ENCODE results near the gene CD200.

CD200 gene, protein sequence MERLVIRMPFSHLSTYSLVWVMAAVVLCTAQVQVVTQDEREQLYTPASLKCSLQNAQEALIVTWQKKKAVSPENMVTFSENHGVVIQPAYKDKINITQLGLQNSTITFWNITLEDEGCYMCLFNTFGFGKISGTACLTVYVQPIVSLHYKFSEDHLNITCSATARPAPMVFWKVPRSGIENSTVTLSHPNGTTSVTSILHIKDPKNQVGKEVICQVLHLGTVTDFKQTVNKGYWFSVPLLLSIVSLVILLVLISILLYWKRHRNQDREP

DNA sequence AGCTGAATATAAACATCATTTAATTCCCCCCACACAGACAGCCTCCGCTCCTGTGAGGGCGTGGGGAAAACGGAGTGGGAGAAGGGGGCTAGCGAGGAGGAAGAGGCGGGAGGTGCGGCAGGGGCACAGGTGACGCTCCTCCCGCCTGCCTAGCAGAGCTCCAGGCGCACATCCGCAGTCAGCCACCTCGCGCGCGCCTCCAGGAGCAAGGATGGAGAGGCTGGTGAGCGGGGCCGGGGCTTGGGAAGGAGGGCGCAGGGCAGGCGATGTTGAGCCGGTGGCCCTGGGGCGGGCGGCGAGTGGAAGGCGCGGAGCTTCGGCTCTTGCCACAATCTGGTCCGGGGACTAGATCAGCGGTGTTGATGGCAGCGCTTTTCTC is at the start of gene CD200:
TSS of gene CD200 (plus strand) at position 155 of the 379 bp plus-strand sequence. CDS start at position 212, 57 bp downstream.
- DNase-seq (ENCODE audit: low read depth in 3 of 3), result peak; percentile 28 to 53 (median 51)

DNA sequence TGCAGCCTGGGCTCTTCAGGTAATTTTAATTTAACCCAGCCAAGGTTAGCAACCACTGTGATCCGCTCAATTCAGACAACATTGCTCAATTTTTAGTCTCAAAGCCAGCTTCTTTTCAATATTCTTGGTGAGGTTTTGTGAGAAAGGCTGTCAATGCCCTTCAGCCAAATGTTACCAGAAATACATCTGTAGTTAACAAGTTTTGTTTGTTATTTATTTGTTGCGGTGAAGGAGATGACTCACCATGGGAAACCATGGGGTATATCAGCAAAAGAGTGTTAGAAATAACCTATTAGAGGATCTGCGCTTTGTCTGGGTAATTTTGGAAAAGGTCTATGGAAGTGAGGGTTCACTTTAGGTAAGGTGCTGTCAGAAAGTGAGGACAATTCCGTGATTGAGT is 43.9 kb upstream of the CD200 start:
- no peak for DNase-seq (ENCODE audit: low read depth in 3 of 3)

DNA sequence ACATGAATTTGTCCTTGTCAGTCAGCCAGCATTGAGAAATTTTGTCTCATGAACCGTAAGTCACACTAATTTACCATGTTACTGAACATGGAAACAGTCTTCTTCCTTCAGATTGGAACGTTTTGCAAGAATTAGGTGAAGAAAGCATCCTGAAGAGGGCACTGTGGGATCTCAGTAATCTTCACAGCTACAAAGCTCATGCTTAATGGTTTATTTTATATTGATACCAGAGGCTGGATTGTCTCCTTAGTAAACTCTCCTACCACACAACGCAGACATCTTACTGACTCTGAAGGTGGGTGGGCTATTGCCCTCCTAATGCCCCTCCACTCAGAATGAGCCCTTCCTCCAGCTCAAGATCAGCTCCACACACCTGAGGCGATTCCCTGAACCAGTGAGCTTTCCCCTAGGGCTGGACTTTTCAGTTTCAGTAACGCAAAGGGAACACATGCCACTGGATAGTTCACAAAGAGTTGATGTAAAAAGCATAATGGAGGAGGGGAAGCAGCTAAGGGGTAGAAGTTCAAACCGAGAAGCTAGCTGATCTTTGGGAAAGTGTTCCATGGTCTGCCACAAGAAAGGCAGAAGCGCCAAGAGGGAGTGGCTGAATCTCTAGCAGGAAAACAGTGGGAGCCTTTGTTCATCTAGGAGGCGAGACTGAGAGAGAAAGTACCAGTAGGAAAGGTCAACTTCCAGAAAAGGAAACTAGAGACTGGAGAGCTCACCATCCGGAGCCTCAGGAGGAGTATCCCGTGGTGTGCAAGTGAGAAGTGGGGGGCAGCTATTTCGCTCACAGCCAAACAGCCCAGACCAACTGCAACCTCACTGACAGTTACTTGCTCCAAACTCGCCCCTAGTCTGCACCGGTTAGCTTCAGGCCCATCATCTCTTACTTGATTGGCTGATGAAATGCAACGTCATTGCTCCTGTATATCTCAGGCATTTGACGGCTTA is 39.3 kb upstream of the CD200 start, which contains the start of gene SLC9C1:
TSS of gene SLC9C1 (minus strand) at position 849 of the 954 bp plus-strand sequence. CDS start 7,425 bp downstream, outside the sequence.
- DNase-seq (ENCODE audit: low read depth in 3 of 3), result peak in 1 of 3 experiments; percentile 10

DNA sequence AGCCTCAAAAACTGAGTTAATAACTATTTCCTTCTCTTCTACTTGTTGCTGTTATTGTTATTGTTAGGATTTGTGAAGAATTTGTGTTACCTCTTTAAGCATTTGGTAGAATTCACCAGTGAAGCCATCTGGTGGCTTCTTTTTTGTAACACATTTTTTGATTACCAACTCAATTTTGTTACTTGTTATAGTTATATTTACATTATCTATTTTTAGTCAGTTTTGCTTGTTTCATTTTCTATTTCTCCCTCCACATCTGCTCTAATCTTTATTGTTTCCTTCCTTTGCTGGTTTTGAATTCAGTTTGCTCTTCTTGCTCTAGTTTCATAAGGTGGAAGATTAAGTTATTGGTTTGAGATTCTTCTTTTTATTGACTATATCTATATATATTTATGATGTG is 35.2 kb upstream of the CD200 start:
- no peak for DNase-seq (ENCODE audit: low read depth in 3 of 3)

DNA sequence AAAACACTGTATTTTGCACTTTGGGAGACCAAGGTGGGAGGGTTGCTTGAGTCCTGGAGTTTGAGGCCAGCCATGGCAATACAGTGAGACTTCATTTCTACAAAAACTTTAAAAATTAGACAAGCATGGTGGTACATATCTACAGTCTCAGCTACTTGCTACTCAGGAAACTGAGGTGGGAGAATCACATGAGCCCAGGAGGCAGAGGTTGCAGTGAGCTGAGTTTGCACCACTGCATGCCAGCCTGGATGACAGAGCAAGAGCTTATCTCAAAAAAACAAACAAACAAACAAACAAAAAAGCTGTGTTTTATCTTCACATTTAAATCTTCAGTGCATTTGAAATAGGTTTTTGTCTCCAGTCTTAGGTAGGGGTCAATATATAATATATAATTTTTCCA is 34.2 kb upstream of the CD200 start:
- DNase-seq (ENCODE audit: low read depth in 3 of 3), result no peak

DNA sequence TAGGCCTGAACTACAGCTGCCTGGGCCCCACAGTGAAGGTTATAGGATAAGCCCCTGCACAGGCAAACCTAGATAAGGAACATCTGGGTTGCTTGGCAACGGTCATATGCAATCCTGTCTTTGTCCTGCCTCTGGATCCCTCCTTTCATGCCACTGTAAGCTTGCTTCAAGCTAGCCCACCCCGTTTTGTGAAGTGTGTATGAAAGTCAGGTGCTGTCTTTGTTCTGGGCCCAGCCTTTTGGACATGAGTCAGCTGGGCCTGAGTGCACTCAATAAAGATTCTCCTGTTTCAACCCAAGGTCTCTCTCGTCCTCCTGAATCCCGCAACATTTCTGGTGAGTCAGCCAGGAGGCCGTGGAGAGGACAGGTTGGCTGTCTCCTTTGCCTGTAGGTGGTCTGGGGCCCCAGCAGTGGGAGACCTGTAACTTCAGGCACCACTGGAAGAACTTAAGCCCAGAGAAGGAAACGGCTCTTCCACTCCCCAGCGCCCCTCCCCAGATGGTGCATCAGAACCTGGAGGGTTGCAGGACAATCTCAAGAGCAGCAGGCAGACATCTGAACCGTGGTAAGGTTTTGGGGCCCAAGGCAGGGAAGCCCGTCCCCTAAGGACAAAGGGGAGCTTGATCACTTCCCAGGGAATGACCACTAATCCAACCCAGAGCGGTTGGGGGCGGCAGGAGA is 30.7 kb upstream of the CD200 start:
- no peak for DNase-seq (ENCODE audit: low read depth in 3 of 3)

DNA sequence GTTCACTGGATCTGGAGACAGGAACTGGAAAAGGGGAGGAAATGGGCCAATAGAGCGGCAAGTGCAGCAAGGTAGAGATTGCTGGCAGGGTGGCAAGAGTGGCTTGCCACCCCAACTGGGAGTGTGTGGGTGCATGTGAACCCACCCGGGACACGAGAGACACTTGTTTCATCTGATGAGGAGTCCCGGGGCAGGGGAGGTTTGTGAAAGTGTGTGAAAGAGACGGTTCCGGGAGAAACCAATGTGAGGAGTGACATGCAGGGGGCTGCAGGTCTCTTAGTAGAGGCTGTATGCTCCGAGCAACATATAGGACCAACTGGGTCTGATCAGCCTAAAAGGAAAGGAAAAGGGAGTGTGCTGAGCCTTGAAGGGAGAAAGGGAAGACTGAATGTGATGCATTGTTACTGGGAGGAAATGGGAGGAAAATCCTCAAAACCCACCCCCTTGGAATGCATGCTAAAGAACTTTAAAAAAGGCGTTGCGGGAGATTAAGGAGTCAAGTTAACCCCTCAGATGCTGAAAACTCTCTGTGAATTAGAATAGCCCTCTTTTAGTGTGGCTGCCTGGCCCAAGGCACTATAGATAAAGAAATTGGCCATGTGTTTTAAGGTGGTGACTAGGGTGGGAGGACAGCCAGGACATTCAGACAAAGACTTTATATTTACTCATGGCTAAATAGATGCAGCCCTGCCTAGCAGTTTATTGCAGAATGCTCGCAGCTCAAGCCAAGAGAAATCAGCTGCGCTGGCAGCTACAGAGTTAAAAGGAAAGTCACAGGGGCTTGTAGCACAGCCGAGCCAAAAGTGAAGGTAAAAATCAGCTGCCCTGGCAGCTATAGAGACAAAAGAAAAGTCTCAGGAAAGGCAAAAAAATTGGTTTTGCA is 29.8 kb upstream of the CD200 start:
- no peak for DNase-seq (ENCODE audit: low read depth in 3 of 3)

DNA sequence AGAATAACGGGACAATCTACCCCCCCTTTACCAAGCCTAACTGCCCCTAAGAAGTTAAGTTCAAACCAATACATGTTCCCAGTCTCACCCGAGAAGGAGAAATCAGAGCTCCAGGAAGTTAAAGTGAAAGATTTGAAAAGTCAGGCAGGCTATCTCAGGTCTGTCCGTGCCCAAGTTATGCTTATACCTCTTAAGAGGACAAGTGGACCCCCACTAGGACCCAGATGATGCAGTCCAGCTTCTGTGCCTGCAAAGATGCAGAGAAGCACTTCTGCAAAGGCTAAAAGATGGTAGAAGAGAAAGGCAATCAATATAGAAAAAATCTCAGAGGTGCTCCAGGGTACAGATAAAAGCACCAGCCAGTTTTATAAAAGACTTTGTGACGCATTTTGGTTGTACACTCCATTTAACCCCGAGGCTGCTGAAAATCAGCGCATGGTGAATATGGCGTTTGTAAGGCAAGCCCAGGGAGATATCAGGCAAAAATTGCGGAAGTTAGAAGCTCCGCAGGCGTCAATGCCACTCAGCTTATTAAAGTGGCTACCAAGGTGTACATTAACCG is 29.1 kb upstream of the CD200 start:
- no peak for DNase-seq (ENCODE audit: low read depth in 3 of 3)

DNA sequence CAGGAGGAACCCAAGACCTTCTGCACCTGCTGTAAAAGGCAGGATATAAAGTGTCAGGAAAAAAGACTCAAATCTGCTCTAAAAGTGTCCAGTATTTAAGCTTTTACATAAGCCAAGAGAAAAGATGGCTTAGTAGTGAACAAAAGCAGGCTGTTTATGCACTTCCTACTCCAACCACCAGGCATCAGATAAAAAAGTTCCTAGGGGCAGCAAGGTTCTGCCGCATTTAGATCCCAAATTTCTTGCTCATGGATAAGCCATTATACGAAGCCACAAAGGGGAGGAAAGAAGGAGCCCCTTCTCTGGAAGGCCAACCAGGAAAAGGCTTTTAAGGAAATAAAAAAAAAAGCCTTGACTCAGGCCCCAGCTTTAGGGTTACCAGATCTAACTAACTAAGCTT is 28.3 kb upstream of the CD200 start:
- no peak for DNase-seq (ENCODE audit: low read depth in 3 of 3)

DNA sequence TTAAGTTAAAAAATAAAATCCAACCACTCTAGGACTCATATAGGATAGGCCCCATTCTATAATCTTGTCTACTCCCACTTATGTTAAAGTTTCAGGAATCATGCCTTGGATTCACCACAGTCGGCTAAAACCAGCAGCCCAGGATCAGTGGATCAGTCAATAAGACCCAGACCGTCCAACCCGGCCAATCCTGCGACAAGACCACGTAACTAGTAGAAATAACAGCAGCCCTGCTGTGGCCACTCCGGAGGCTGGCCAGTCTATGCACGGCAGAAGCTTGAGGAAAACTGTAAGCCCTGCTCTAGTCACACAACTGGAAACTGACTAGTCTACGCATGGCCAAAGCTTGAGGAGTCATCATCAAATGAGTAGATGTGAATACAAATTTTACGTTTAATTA is 26.1 kb upstream of the CD200 start:
- no peak for DNase-seq (ENCODE audit: low read depth in 3 of 3)

DNA sequence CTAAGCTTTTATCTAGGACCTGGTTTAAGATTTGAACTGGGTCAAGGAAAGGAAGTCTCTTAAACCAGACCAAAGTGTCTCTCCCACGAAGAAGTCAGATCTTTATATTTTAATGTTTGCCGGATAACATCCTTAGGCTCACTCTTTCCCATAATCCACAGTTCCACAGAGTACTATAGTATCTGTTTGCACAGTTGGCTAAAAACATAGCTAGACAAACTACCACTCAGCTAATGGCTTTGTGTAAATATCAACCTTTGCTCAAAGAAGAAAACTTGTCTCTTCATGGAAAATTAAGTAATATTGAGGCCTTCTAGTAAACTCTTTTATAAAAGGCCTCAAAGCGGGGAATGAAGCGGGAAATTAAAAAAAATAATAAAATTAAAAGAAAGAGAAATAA is 25.4 kb upstream of the CD200 start:
- DNase-seq (ENCODE audit: low read depth in 3 of 3), result no peak

DNA sequence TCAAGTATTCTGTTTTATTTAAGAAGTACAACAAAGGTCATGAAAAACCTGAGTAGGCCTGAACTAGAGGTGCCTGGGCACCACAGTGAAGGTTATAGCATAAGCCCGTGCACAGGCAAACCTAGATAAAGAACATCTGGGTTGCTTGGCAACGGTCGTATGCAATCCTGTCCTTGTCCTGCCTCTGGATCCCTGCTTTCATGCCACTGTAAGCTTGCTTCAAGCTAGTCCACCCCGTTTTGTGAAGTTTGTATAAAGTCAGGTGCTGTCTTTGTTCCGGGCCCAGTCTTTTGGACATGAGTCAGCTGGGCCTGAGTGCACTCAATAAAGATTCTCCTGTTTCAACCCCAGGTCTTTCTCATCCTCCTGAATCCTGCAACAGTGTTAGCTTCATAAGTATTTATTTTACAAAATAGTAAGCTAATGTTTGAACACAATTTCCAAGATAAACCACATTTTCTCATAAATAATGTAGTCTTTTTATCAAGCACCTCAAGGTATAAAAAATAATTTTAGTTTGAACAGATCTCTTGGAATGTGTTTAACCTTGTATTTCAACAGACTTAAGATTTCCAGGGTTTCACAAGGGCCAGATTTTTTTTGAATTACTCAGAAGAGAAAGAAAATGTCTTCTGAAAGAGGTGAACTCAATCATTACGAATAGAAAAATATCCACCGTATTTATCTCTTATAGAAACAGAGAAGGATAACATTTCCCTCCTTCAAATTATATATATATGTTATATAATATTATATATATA is 24.6 kb upstream of the CD200 start:
- no peak for DNase-seq (ENCODE audit: low read depth in 3 of 3)

DNA sequence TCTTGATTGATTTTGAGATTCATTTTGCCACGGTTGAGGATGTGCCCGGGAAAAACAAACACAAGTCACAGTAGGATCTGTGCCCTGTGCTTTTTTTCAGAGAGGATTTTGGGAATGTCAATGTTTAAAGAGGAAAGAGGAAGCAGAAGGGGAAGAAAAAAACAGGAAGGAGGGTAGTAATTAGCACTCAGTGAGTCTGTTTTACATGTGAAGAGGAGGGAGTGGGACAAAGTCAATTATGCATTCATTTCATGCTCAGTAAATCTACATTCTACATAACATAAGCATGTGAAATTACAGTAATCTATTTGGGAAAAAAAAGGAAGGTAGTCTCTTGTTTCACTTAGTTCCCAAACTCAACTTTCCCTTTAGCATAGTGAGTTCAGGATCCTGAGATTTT is 18.3 kb upstream of the CD200 start:
- no peak for DNase-seq (ENCODE audit: low read depth in 3 of 3)

DNA sequence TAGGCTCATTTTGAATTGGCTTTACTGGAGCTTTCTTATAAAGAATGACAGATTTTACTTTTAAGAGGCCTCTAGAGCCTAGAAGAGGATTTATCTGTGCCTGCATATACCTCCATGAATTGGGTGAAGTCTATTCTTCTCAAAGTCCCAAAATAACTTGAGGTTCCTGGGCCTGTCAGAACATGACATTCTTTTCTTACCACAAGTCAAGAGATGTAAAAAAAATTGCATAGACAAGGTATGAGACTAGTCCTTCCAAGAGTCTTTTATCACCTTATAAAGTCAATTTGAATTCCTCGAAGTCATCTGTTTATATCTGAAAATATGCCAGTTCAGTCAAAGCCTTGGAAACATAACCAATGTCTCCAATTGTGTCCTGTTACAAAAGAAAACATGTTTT is 17.2 kb upstream of the CD200 start:
- no peak for DNase-seq (ENCODE audit: low read depth in 3 of 3)

DNA sequence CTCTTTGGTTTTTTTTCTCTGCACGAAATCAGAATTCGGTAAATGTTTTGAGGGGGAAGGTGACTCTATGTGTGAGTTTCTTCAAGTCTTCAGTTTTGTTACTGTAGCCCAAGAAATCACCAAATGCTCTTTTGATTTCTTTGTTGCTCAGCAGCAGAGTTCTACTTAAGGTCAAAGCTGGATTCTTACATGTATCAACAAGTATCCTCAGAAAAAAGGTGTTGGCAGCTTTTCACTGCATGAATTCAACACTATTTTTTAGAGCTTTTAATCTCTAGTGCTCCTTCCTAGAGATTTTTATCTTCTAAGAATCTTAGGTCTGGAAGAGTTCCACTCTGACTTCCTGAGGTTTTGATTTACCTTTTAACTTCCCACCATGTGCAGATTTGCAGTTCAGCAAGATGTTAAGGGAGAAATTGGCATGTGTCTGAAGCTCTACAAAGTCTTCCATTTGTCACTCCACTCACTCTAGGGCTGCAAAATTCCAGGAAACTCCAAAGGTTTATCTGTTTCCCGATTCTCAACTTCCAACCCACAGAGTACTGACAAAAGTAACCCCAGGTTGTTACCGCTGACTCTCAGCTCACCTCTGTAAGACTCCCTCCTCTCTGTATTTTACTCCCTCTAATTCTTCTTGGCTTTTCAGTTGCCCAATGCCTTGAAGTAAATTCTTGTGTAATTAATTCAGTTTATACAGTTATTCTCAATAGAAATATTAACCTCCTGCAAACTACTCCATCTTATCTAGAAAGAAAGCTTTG is 13.3 kb upstream of the CD200 start:
- no peak for DNase-seq (ENCODE audit: low read depth in 3 of 3)

DNA sequence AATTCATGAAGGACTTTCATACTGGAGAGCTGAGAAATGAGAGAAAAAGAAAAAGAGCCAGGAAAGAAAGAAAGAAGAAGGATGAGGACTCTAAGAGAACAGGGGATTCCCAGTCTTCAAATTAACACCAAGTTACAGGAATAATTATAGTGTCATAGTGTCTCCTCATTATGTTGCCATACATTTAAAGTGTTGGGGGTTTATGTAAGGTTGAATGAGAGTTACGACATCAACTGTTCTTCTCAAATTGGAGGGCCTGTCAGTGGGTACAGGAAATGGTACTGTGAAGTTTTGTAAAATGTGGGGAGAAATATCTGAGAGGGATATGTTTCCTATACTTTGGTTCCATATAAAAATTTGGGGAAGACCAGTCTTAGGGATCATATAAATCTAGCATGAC is 12.3 kb upstream of the CD200 start:
- no peak for DNase-seq (ENCODE audit: low read depth in 3 of 3)

DNA sequence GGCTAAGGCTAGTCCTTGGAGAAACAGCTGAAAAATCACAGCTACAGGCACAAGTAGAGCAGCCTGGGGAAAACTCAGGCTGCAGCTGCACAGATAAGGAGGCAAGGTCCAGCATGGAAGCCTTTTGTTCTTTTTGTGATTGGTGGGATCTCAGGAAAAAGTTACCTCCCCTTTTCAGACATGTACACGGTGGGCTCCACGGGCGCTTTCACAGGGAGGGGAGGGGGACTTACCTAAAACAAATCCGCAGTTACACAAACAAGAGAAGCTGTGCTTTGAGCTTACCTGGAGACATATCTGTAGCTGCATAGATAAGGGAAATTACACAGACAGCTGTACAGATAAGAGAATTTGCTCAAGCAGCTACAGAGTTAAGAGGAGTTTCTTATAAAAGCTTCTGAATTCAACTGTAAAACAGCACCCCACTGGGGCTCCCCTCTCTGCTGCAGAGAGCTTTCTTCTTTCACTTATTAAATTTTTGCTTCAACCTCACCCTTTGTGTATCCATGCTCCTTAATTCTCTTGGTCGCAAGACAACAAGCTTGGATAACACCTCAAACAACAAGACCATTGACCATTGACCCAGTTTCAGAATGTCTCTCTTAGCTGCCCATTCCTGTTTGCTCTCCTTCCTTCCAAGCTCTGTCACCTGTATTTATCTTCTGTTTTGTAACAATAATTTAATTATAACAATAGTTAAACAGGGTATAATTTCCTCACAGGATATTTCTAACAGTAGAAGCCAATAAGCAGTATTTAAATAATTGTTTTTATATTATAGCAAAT is 10.9 kb upstream of the CD200 start:
- DNase-seq (ENCODE audit: low read depth in 3 of 3), result no peak

DNA sequence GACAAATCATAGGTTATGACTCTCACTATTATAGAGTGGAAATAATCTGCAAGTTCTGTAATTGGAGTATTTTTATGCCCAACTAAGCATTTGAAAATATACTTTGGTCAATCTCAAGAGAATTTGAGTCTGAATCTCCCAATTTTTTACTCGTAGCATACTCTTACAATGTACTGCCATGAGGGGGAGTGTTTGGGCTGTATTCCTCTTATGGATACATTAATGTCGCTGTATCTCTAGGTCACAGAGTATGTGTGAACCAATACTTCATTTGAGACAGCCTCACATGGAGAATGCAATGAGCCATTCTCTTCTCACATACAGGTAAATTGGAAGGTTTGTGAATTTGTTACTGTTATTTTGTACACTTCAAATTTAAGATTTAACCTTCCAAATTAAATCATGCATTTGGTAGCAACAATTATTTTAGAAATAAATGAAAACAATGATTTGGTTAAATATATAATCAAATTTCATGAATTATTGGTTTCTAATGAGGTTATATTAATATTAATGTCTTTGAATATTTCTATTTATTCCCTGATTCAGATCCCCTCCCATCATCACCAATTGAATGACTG is 5.5 kb upstream of the CD200 start:
- DNase-seq (ENCODE audit: low read depth in 3 of 3), result no peak
